ENCODE data around the gene OR3A3. TPM values are rescaled to one million over a fixed set of nuclear protein-coding genes. Genes with fewer than 3 reads are reported as not detected.
"Not testable (repeated sequence)": the region's sequence is repeated elsewhere in the genome, so short reads cannot be mapped to it uniquely, and the experiment has no call there.

OR3A3 gene
- total and polyA plus RNA-seq, 2 of the 8 experiments (the other 6 are each of a cell fraction or from before 2014, with no cell fraction given), result not detected

DNA sequence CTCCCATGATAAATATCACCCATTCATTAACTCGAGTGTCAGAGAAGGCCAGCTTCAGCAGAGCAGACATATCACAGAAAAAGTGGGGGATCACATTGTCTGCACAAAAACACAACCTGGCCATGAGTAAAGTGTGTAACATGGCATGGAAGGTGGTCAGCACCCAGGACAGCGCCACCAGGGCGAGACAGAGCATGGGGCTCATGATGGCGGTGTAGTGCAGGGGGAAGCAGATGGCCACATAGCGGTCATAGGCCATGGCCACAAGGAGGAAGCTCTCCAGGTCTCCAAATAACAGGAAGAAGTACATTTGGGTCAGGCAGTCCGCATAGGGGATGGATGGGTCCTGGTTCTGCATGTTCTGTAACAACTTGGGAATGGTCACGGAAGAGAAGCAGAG is 13.4 kb upstream of the OR3A3 start:
- H3K27me3 ChIP-seq (replicated peaks in 1 of 4; ENCODE audit: control insufficient read depth in 3 of 4, extremely low read depth in 1 of 4, insufficient read depth in 3 of 4, low read length in 3 of 4); H3K14ac ChIP-seq (ENCODE audit: insufficient read length); H4K91ac ChIP-seq (replicated peaks; ENCODE audit: insufficient read length, low read length); H3K79me1 ChIP-seq (ENCODE audit: low read depth, low read length); H3K4me3 ChIP-seq (ENCODE audit: extremely low read depth in 1 of 4, insufficient read depth in 2 of 4, low read depth in 3 of 4, low read length in 4 of 4); H2BK120ac ChIP-seq (replicated peaks; ENCODE audit: low read depth, low read length); H3K4ac ChIP-seq (replicated peaks; ENCODE audit: insufficient read length, low read depth, low read length); H3K4me1 ChIP-seq (replicated peaks in 1 of 4; ENCODE audit: control insufficient read depth in 3 of 4, insufficient read depth in 4 of 4, low read length in 3 of 4); H3K56ac ChIP-seq (replicated peaks; ENCODE audit: insufficient read length, low read depth, low read length); H2BK20ac ChIP-seq (ENCODE audit: low read length); H3K27ac ChIP-seq (ENCODE audit: low read depth, low read length); H3K23me2 ChIP-seq (ENCODE audit: low read depth, low read length); H3K18ac ChIP-seq (ENCODE audit: extremely low read depth, low read length); H3K4me2 ChIP-seq (ENCODE audit: insufficient read depth in 1 of 2, low read depth in 2 of 2, low read length in 2 of 2); H2AK5ac ChIP-seq (ENCODE audit: low read depth, low read length); H2BK15ac ChIP-seq (ENCODE audit: low read length); CTCF ChIA-PET (ENCODE audit: partially characterized antibody); H2AFZ ChIP-seq (ENCODE audit: low read length); POLR2A ChIA-PET (ENCODE audit: partially characterized antibody); H4K8ac ChIP-seq (ENCODE audit: extremely low read depth, insufficient read depth, low read length); H4K20me1 ChIP-seq (replicated peaks in 1 of 2; ENCODE audit: control insufficient read depth in 1 of 2, insufficient read depth in 2 of 2, low read length in 2 of 2); H3K9ac ChIP-seq (replicated peaks in 1 of 4; ENCODE audit: extremely low read depth in 1 of 4, low read depth in 3 of 4, low read length in 3 of 4); H3K36me3 ChIP-seq (ENCODE audit: control insufficient read depth in 2 of 4, insufficient read depth in 4 of 4, low read length in 3 of 4); H2BK12ac ChIP-seq (ENCODE audit: low read depth, low read length); H2BK5ac ChIP-seq (ENCODE audit: low read depth, low read length); H3K79me2 ChIP-seq (ENCODE audit: control insufficient read depth in 1 of 2, insufficient read depth in 2 of 2, low read length in 2 of 2); H3K23ac ChIP-seq (ENCODE audit: insufficient read length); H4K5ac ChIP-seq (ENCODE audit: insufficient read length, low read depth, low read length): not testable (repeated sequence)
- 67% methylated on average over 7 of the region's 7 CpGs; no CpG with 5 or more reads in 1 of the 2 experiments for WGBS, 2 experiments (ENCODE audit: extremely low coverage in 1 of 2, insufficient coverage in 1 of 2, insufficient read length in 1 of 2, insufficient replicate concordance in 2 of 2, low coverage in 1 of 2, low lambda C conversion rate in 2 of 2, missing lambda C conversion rate in 1 of 2)
- peak; percentile 89 for FAIRE-seq
- peak in 1 of 2 experiments; percentile 56 for DNase-seq (ENCODE audit: low read depth in 1 of 2, low spot score in 2 of 2)
- H3K9me3 ChIP-seq (ENCODE audit: insufficient read depth in 2 of 2, low read depth in 1 of 2, low read length in 1 of 2), result peaks cover 13 to 40% of the 10 kb centered on the region in 2 experiments
